B cell (primary cell): Measurements from ENCODE around the gene ACTR1B. TPM values are rescaled to one million over a fixed set of nuclear protein-coding genes. Genes with fewer than 3 reads are reported as not detected.

Experiments
- ATAC-seq: fragments of 200-7000 bp; cut with Tn5 transposase; one replicate; pipeline ENCODE4 v1.10.0; 2021; ENCODE audit warnings: low read depth, mild to moderate bottlenecking, moderate number of reproducible peaks, moderate library complexity
- CTCF ChIA-PET: fragments of 350-600 bp; sonication (Branson Sonifier 250); formaldehyde crosslinking; loops from one replicate; lab custom pipeline; 2021; ENCODE audit warnings: antibody characterized with exemption, inconsistent platforms; lab: Charles Lee
- POLR2A ChIA-PET: fragments of 350-600 bp; sonication (Branson Sonifier 250); formaldehyde crosslinking; loops from one replicate; lab custom pipeline; 2021; ENCODE audit warnings: antibody characterized with exemption; lab: Charles Lee
- DNase-seq: peaks from one replicate; pipeline ENCODE4 v3.0.0; 2013
- H2AFZ ChIP-seq: 2 replicates; pipeline ENCODE4 v1.6.1; 2012; ENCODE audit warnings: mild to moderate bottlenecking, low read depth, low read length; ENCODE audit not compliant: insufficient read depth, poor library complexity, severe bottlenecking
- H3K27ac ChIP-seq, 2 donors: 1 replicate in 1 of 2; 2 replicates in 1 of 2; pipeline ENCODE4 v1.5.1; 2012 to 2013; ENCODE audit warnings: low read length in 2 of 2, mild to moderate bottlenecking in 2 of 2, moderate library complexity in 1 of 2
- H3K27me3 ChIP-seq, 4 experiments: fragments of 200-600 bp in 1 of 4; sonication (generic) in 1 of 4; replicated peaks in 1 of 4; 1 replicate in 2 of 4; 2 replicates in 2 of 4; pipeline versions ENCODE4 v1.6.1 to v1.7.0; 2013 to 2016; ENCODE audit warnings: low read length in 3 of 4, mild to moderate bottlenecking in 2 of 4, mixed read lengths in 1 of 4, moderate library complexity in 1 of 4; ENCODE audit not compliant: insufficient read depth in 4 of 4, control insufficient read depth in 3 of 4; ENCODE audit errors: control extremely low read depth in 1 of 4
- H3K36me3 ChIP-seq, 2 experiments: replicated peaks in 1 of 2; 1 replicate in 1 of 2; 2 replicates in 1 of 2; pipeline versions ENCODE4 v1.6.1 to v1.7.1; 2013; ENCODE audit warnings: low read length in 1 of 2; ENCODE audit not compliant: insufficient read depth in 2 of 2, control insufficient read depth in 1 of 2; ENCODE audit errors: control extremely low read depth in 1 of 2, extremely low read depth in 1 of 2
- H3K4me1 ChIP-seq, 2 donors: fragments of 200-600 bp in 1 of 2; sonication (generic) in 1 of 2; 1 replicate in 1 of 2; 2 replicates in 1 of 2; pipeline versions ENCODE4 v1.5.1 to v1.6.1; 2013 to 2017; ENCODE audit warnings: low read length in 2 of 2; ENCODE audit not compliant: control insufficient read depth in 2 of 2, insufficient read depth in 2 of 2
- H3K4me2 ChIP-seq: replicated peaks from 2 replicates; pipeline ENCODE3; 2012; ENCODE audit warnings: mild to moderate bottlenecking, low read depth, low read length; ENCODE audit not compliant: poor library complexity, severe bottlenecking
- H3K4me3 ChIP-seq, 5 experiments: fragments of 200-600 bp in 1 of 5; sonication (generic) in 1 of 5; 1 replicate in 3 of 5; 2 replicates in 2 of 5; pipeline versions ENCODE4 v1.5.1 to v1.7.0; 2011 to 2016; ENCODE audit warnings: low read length in 4 of 5, mild to moderate bottlenecking in 4 of 5, low read depth in 2 of 5, control low read depth in 1 of 5, moderate library complexity in 1 of 5; ENCODE audit not compliant: insufficient read depth in 1 of 5; ENCODE audit errors: control extremely low read depth in 1 of 5, extremely low read depth in 1 of 5
- H3K79me2 ChIP-seq: fragments of 200-600 bp; sonication (generic); one replicate; pipeline ENCODE4 v1.6.0; 2016; ENCODE audit warnings: low read length; ENCODE audit not compliant: control insufficient read depth, insufficient read depth
- H3K9ac ChIP-seq: fragments of 200-600 bp; sonication (generic); 2 replicates; pipeline ENCODE4 v1.6.1; 2017; ENCODE audit warnings: mild to moderate bottlenecking, low read length, moderate library complexity
- H3K9me3 ChIP-seq, 3 donors: one replicate each; pipeline versions ENCODE4 v1.6.1 to v1.7.1; 2013; ENCODE audit warnings: low read length in 2 of 3; ENCODE audit not compliant: control insufficient read depth in 2 of 3, insufficient read depth in 1 of 3; ENCODE audit errors: control extremely low read depth in 1 of 3
- H4K20me1 ChIP-seq: 2 replicates; pipeline ENCODE4 v1.6.0; 2012; ENCODE audit warnings: mild to moderate bottlenecking, low read length; ENCODE audit not compliant: insufficient read depth, control insufficient read depth, poor library complexity, severe bottlenecking
- H3K27ac Mint-ChIP-seq: one replicate; pipeline ENCODE4 v1.8.0; 2021; ENCODE audit warnings: mixed read lengths
- H3K27me3 Mint-ChIP-seq: one replicate; pipeline ENCODE4 v1.8.0; 2021; ENCODE audit warnings: mixed read lengths
- H3K4me1 Mint-ChIP-seq: one replicate; pipeline ENCODE4 v1.8.0; 2021; ENCODE audit warnings: mixed read lengths
- H3K4me3 Mint-ChIP-seq: one replicate; pipeline ENCODE4 v1.8.0; 2021; ENCODE audit warnings: mixed read lengths
- H3K9me3 Mint-ChIP-seq: one replicate; pipeline ENCODE4 v1.8.0; 2022; ENCODE audit warnings: mixed read lengths; ENCODE audit not compliant: insufficient read depth
- EZH2 ChIP-seq: IDR thresholded peaks from 2 replicates; pipeline ENCODE4 v1.6.1; 2012; ENCODE audit warnings: borderline replicate concordance, low read depth, mild to moderate bottlenecking, moderate library complexity, low read length; ENCODE audit not compliant: insufficient read depth, poor library complexity, severe bottlenecking
- WGBS: methylation state at CpG from one replicate; pipeline ENCODE4 v1.1.5; 2013; ENCODE audit warnings: missing lambda C conversion rate; ENCODE audit not compliant: insufficient coverage; 5-methylcytosine and 5-hydroxymethylcytosine counted together
- intact Hi-C: fragments of 100-400 bp; cut with micrococcal nuclease; formaldehyde crosslinking; loops from one replicate; pipeline ENCODE4 v1.10.0; 2022
- polyA plus RNA-seq: library from polyadenylated mRNA; depleted of rRNA; stranded (reverse); fragments of >200 nt; gene quantifications from 2 replicates; pipeline ENCODE4 v1.2.3, GENCODE V29; 2012
- total RNA-seq, 2 donors: library from RNA; stranded (reverse); fragments of 120-200 nt in 1 of 2; gene quantifications; 1 replicate in 1 of 2; 2 replicates in 1 of 2; pipeline versions ENCODE4 v1.2.3 to v1.2.4, GENCODE V29; 2013 to 2022
- TF ChIP-seq, protein P1 (sequence below): fragments of 200-600 bp; IDR thresholded peaks from one replicate; pipeline ENCODE4 v1.8.0; 2022; ENCODE audit warnings: antibody characterized with exemption, mild to moderate bottlenecking

The ACTR1B gene
- total and polyA plus RNA-seq, 2 donors (not counting 1 experiment from before 2014, with no cell fraction given), result 69.0 to 143 TPM

GRCh38 chr2:97657986-97658690 is 5.7 kb downstream of the ACTR1B start:
- no peaks in the 10 kb centered on the region for H3K9me3 ChIP-seq
- no peaks in the 10 kb centered on the region for H3K27me3 ChIP-seq
- ATAC-seq (no peak), DNase-seq (no peak)
- H3K27ac ChIP-seq, result no peak overlapping the region
- ChIA-PET CTCF (interaction anchor here (0.9 kb wide), 1 partner anchor 41 kb away, joined by 4 read pairs; no protein-coding TSS in a partner anchor), POLR2A (interaction anchor here (0.6 kb wide), 1 partner anchor 72 kb away, joined by 9 read pairs; no protein-coding TSS in a partner anchor)
- no peak overlapping the region for H3K9ac ChIP-seq
- peaks cover 34% of the 10 kb centered on the region for H3K79me2 ChIP-seq
- TF ChIP-seq EZH2, result no peak
- TF ChIP-seq, protein P1, sequence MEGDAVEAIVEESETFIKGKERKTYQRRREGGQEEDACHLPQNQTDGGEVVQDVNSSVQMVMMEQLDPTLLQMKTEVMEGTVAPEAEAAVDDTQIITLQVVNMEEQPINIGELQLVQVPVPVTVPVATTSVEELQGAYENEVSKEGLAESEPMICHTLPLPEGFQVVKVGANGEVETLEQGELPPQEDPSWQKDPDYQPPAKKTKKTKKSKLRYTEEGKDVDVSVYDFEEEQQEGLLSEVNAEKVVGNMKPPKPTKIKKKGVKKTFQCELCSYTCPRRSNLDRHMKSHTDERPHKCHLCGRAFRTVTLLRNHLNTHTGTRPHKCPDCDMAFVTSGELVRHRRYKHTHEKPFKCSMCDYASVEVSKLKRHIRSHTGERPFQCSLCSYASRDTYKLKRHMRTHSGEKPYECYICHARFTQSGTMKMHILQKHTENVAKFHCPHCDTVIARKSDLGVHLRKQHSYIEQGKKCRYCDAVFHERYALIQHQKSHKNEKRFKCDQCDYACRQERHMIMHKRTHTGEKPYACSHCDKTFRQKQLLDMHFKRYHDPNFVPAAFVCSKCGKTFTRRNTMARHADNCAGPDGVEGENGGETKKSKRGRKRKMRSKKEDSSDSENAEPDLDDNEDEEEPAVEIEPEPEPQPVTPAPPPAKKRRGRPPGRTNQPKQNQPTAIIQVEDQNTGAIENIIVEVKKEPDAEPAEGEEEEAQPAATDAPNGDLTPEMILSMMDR, result no peak
- 98% methylated on average over 37 of the region's 37 CpGs for WGBS
- Mint-ChIP-seq H3K27ac (no peak overlapping the region), H3K27me3 (no peaks in the 10 kb centered on the region), H3K9me3 (no peaks in the 10 kb centered on the region), H3K4me1 (peaks cover 28% of the 10 kb centered on the region), H3K4me3 (no peak overlapping the region)
- intact Hi-C loops, result no loop called here
- H3K36me3 ChIP-seq, result peaks cover 0 to 35% of the 10 kb centered on the region in 2 experiments
- peaks cover 38% of the 10 kb centered on the region for H4K20me1 ChIP-seq
- no peak overlapping the region for H3K4me2 ChIP-seq
- H2AFZ ChIP-seq, result no peak overlapping the region
- H3K4me1 ChIP-seq, result peaks cover 17 to 23% of the 10 kb centered on the region in 2 donors
- H3K4me3 ChIP-seq, result no peak overlapping the region

- no peak for DNase-seq
- H3K36me3 ChIP-seq, result peaks cover 0 to 35% of the 10 kb centered on the region in 2 experiments
- no peak overlapping the region for H3K9ac ChIP-seq
- H3K4me2 ChIP-seq, result no peak overlapping the region
- H3K4me1 ChIP-seq, result peaks cover 7 to 12% of the 10 kb centered on the region in 2 donors
- POLR2A ChIA-PET, result no interaction called here
- Mint-ChIP-seq H3K9me3 (no peaks in the 10 kb centered on the region), H3K4me3 (no peak overlapping the region), H3K27ac (no peak overlapping the region), H3K4me1 (peaks cover 17% of the 10 kb centered on the region), H3K27me3 (no peaks in the 10 kb centered on the region)
- 96% methylated on average over 13 of the region's 15 CpGs for WGBS
- H3K27ac ChIP-seq, result no peak overlapping the region
- no peaks in the 10 kb centered on the region for H3K9me3 ChIP-seq
- H3K79me2 ChIP-seq, result peaks cover 23% of the 10 kb centered on the region
- no peaks in the 10 kb centered on the region for H3K27me3 ChIP-seq
- H2AFZ ChIP-seq, result no peak overlapping the region
- H3K4me3 ChIP-seq, result no peak overlapping the region
- CTCF ChIA-PET, result interaction anchor here (0.9 kb wide), 1 partner anchor 42 kb away, joined by 4 read pairs; no protein-coding TSS in a partner anchor
- no peak for ATAC-seq
- H4K20me1 ChIP-seq, result peaks cover 27% of the 10 kb centered on the region
- intact Hi-C loops, result no loop called here
- TF ChIP-seq, protein P1, result no peak
- no peak for TF ChIP-seq EZH2
Measured at GRCh38 chr2:97656905-97657587, 6.8 kb downstream of the ACTR1B start.
